Bone marrow (tissue), 2 donors: ENCODE results near the gene NHLRC1.

ENCODE experiments used
- DNase-seq, 2 donors: peaks; one replicate each; lab custom pipeline; 2025; lab: John Stamatoyannopoulos, UW

Gene NHLRC1

DNA sequence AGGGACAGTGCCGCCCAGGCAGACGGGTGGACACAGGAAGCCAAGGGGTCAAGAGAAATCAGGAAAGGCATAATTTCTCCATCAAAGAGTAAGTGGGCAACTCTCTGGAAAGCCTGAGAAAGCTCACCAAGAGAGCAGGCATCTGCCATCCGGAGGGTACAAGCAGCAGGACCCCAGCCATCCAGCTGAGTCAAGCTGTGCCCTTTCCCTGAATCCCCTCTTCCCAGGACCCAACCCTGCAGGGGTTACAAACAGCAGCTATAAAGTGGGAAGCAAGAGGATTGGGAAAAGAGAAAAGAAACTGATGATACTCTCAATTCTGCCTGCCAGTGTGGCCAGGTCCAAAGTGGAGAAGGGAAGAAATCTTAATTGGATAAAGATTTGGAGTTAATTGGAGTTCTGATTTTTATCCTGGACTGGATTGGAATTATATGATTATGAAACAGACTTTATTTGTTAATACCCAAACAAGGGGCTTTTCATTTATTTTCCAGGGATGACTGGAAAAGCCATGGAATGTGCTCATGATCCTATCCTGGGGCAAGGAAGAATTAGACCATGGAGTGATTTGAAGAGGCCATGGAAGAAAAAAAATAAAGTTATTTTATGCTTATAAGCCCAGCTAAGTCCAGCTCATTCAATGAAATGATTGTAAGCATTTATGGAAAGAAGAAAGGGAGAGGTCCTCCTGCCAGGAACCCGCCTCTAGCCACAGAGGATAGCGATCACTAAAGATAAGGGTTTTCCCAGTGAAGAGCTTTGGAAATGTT is 34.9 kb downstream of the NHLRC1 start:
- DNase-seq: no peak

DNA sequence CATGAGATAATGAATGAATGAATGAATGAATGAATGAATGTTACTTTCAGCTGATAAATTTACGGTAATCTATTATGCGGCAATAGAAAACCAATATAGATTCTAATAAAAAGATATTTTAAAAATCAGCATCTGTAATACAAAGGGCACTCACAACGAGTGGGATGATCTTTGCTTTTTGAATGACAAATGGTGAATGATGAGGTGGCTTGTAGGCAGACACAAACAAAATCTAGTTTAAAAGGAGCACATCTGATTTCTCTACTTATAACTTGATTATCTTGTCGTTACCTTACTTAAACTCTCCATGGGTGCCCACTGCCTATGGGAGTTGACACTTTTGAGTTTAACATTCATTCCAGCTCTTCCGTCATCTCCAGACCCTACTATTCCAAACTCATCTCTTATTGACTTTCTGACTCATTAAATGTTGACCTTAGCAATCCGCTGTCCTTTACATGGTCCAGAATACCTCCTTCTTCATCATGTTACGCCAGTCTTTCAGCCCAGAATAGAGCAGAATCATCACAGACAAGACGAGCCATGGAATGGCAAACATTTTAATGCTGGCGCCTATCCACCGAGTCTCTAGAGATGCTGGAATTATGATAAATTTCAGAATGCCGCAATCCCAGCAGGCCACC is 41.3 kb downstream of the NHLRC1 start:
- no peak for DNase-seq

DNA sequence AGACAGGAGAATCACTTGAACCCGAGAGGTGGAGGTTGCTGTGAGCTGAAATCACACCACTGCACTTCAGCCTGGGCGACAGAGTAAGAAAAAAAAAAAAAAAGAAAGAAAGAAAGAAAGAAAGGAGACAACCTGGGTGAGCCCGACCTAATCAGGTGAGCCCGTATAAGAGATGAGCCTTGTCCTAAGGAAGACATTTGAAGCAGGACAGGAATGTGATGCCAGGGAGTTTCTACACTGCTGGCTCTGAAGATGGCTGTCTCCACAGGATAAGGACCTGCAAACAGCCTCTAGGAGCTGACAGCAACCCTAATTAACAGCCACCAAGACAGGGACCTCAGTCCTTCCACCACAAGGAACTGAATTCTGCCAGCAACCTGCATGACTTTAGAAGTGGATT is 41.9 kb downstream of the NHLRC1 start:
- DNase-seq: no peak

DNA sequence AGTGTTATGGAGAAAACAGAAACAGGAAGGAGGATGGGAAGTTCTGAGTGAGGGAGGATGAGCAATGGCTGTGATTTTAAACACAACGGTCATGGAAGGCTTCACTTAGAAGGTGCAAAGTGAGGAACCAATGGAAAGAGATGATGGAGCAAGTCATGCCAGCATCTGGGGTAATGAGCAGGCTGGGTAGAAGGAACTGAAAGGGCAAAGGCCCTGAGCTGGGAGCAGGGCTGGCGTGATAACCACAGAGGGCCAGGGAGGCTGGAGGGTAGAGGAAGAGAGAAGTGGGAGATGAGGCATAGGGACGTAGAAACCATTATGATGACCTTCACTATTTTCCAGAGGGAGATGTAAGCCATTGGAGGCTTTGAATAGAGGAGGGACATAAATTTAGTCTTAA is 43.6 kb downstream of the NHLRC1 start:
- no peak for DNase-seq

DNA sequence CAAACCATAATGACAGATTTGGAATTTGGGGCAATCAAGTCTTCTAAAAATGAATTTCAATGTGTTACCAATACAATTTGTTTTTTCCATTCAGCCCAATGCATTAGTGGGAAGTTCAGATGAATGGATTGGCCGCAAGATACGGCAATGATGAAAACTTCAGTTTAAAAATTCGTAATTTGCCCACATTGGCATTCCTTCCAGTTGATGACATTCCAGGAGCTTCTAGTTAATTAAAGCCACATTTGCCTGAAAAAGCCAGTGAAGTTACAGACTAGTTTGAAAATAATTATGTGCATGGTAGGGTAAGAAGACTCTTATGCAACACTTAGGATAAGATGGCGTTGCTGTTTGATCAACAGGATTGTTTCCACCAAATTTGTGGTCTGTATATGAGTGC is 46.2 kb downstream of the NHLRC1 start:
- DNase-seq: no peak

DNA sequence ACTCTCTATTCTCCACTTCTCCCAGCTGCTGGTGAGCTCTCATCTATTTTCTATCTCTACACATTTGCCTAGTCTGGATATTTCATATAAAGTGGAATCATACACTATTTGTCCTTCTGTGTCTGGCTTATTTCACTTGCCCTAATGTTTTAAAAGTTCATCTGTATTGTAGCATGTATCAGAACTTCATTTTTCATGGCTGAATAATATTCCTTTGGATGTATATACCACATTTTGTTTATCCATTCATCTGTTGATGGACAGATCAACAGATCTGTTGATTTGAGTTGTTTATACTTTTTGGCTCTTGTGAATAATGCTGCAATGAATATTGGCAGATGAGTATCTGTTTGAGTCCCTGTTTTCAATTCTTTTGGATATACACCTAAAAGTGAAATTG is 49.6 kb downstream of the NHLRC1 start:
- DNase-seq: no peak

DNA sequence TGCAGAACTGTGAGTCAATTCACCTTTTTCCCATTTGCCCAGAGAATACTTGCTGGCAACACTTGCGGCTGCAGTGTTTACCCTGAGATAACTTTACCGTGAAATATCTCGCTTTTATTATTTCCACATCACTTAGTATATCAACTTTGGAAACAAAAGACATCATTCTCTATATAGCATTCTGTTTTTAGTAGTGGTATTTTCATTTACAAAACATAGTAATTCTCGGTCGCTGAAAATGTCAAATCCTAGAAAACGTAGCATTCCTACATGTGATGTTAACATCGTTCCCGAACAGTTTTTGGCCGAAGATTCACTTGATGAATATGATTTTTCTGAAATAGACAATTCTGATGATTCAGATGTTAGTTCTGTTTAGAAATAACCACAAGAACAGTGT is 52.0 kb downstream of the NHLRC1 start:
- no peak for DNase-seq
